Measurements from ENCODE around the gene PATJ. TPM values are rescaled to one million over a fixed set of nuclear protein-coding genes. Genes with fewer than 3 reads are reported as not detected.

Gene PATJ
- total and polyA plus RNA-seq, 2 experiments from 2014 or later: 35.3 to 68.4 TPM

DNA sequence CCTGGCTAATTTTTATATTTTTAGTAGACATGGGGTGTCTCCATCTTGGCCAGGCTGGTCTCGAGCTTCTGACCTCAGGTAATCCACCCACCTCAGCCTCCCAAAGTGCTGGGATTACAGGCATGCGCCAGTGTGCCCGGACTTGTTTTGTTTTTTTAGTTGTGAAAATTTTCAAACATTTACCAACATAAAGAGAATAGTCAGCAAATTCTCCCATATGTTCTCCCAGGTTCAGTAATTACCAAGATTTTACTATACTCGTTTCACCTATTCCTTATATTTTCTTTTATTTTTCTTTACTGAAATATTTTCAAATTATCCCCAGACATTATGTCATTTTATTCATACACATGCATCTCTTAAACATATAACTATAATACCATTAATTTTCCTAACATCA lies 234.3 kb downstream of the PATJ start:
- Mint-ChIP-seq H3K4me1 (peaks cover 23% of the 10 kb centered on the region), H3K27me3 (ENCODE audit: insufficient read depth, low read depth, poor library complexity) (no peaks in the 10 kb centered on the region), H3K4me3 (no peak overlapping the region), H3K27ac (no peak overlapping the region), H3K9me3 (no peaks in the 10 kb centered on the region), H3K36me3 (ENCODE audit: low read depth) (no peaks in the 10 kb centered on the region)
- H3K27ac ChIP-seq (ENCODE audit: low read depth): no peak overlapping the region
- no peaks in the 10 kb centered on the region for H3K79me2 ChIP-seq (replicated peaks; ENCODE audit: insufficient read depth)
- DNase-seq (ENCODE audit: low spot score): no peak
- H3K9me2 ChIP-seq (ENCODE audit: insufficient read depth): no peaks in the 10 kb centered on the region
- no peaks in the 10 kb centered on the region for H3K36me3 ChIP-seq (ENCODE audit: insufficient read depth)
- H2AFZ ChIP-seq: no peak overlapping the region
- H3K4me1 ChIP-seq (ENCODE audit: insufficient read depth): peaks cover 12% of the 10 kb centered on the region; the same call in 1 of the 2 replicates
- H3K27me3 ChIP-seq (ENCODE audit: insufficient read depth): no peaks in the 10 kb centered on the region
- H3K4me2 ChIP-seq: no peak overlapping the region
- ATAC-seq: no peak
- 0 out of 2 replicates have a peak, but pooled peaks cover 3% of the 10 kb centered on the region for H3F3A ChIP-seq (replicated peaks; ENCODE audit: low read depth)
- TF ChIP-seq ZNF114 (CRISPR knock-in tag; IDR thresholded peaks at IDR 0.05): no peak
- no peak for TF ChIP-seq POLR2AphosphoS5 (IDR thresholded peaks at IDR 0.05; ENCODE audit: low read depth)
- TF ChIP-seq, protein P1, sequence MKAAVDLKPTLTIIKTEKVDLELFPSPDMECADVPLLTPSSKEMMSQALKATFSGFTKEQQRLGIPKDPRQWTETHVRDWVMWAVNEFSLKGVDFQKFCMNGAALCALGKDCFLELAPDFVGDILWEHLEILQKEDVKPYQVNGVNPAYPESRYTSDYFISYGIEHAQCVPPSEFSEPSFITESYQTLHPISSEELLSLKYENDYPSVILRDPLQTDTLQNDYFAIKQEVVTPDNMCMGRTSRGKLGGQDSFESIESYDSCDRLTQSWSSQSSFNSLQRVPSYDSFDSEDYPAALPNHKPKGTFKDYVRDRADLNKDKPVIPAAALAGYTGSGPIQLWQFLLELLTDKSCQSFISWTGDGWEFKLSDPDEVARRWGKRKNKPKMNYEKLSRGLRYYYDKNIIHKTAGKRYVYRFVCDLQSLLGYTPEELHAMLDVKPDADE (IDR thresholded peaks at IDR 0.05): no peak
- TF ChIP-seq JUNB (IDR thresholded peaks at IDR 0.05; ENCODE audit: unreplicated experiment): no peak
- no peak for TF ChIP-seq EZH2 (IDR thresholded peaks at IDR 0.05; ENCODE audit: low read depth, unreplicated experiment)
- no peak for TF ChIP-seq STAT1 (IDR thresholded peaks at IDR 0.05; ENCODE audit: unreplicated experiment)
- TF ChIP-seq, protein P2, sequence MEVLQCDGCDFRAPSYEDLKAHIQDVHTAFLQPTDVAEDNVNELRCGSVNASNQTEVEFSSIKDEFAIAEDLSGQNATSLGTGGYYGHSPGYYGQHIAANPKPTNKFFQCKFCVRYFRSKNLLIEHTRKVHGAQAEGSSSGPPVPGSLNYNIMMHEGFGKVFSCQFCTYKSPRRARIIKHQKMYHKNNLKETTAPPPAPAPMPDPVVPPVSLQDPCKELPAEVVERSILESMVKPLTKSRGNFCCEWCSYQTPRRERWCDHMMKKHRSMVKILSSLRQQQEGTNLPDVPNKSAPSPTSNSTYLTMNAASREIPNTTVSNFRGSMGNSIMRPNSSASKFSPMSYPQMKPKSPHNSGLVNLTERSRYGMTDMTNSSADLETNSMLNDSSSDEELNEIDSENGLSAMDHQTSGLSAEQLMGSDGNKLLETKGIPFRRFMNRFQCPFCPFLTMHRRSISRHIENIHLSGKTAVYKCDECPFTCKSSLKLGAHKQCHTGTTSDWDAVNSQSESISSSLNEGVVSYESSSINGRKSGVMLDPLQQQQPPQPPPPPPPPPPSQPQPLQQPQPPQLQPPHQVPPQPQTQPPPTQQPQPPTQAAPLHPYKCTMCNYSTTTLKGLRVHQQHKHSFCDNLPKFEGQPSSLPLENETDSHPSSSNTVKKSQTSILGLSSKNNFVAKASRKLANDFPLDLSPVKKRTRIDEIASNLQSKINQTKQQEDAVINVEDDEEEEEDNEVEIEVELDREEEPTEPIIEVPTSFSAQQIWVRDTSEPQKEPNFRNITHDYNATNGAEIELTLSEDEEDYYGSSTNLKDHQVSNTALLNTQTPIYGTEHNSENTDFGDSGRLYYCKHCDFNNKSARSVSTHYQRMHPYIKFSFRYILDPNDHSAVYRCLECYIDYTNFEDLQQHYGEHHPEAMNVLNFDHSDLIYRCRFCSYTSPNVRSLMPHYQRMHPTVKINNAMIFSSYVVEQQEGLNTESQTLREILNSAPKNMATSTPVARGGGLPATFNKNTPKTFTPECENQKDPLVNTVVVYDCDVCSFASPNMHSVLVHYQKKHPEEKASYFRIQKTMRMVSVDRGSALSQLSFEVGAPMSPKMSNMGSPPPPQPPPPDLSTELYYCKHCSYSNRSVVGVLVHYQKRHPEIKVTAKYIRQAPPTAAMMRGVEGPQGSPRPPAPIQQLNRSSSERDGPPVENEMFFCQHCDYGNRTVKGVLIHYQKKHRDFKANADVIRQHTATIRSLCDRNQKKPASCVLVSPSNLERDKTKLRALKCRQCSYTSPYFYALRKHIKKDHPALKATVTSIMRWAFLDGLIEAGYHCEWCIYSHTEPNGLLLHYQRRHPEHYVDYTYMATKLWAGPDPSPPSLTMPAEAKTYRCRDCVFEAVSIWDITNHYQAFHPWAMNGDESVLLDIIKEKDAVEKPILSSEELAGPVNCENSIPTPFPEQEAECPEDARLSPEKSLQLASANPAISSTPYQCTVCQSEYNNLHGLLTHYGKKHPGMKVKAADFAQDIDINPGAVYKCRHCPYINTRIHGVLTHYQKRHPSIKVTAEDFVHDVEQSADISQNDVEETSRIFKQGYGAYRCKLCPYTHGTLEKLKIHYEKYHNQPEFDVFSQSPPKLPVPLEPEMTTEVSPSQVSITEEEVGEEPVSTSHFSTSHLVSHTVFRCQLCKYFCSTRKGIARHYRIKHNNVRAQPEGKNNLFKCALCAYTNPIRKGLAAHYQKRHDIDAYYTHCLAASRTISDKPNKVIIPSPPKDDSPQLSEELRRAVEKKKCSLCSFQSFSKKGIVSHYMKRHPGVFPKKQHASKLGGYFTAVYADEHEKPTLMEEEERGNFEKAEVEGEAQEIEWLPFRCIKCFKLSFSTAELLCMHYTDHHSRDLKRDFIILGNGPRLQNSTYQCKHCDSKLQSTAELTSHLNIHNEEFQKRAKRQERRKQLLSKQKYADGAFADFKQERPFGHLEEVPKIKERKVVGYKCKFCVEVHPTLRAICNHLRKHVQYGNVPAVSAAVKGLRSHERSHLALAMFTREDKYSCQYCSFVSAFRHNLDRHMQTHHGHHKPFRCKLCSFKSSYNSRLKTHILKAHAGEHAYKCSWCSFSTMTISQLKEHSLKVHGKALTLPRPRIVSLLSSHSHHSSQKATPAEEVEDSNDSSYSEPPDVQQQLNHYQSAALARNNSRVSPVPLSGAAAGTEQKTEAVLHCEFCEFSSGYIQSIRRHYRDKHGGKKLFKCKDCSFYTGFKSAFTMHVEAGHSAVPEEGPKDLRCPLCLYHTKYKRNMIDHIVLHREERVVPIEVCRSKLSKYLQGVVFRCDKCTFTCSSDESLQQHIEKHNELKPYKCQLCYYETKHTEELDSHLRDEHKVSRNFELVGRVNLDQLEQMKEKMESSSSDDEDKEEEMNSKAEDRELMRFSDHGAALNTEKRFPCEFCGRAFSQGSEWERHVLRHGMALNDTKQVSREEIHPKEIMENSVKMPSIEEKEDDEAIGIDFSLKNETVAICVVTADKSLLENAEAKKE (CRISPR knock-in tag; IDR thresholded peaks at IDR 0.05): no peak
- TF ChIP-seq CREB1 (CRISPR knock-in tag; IDR thresholded peaks at IDR 0.05; ENCODE audit: low read depth): no peak
- TF ChIP-seq ZNF331 (CRISPR knock-in tag; IDR thresholded peaks at IDR 0.05; ENCODE audit: low read depth): no peak
- TF ChIP-seq, protein P3, sequence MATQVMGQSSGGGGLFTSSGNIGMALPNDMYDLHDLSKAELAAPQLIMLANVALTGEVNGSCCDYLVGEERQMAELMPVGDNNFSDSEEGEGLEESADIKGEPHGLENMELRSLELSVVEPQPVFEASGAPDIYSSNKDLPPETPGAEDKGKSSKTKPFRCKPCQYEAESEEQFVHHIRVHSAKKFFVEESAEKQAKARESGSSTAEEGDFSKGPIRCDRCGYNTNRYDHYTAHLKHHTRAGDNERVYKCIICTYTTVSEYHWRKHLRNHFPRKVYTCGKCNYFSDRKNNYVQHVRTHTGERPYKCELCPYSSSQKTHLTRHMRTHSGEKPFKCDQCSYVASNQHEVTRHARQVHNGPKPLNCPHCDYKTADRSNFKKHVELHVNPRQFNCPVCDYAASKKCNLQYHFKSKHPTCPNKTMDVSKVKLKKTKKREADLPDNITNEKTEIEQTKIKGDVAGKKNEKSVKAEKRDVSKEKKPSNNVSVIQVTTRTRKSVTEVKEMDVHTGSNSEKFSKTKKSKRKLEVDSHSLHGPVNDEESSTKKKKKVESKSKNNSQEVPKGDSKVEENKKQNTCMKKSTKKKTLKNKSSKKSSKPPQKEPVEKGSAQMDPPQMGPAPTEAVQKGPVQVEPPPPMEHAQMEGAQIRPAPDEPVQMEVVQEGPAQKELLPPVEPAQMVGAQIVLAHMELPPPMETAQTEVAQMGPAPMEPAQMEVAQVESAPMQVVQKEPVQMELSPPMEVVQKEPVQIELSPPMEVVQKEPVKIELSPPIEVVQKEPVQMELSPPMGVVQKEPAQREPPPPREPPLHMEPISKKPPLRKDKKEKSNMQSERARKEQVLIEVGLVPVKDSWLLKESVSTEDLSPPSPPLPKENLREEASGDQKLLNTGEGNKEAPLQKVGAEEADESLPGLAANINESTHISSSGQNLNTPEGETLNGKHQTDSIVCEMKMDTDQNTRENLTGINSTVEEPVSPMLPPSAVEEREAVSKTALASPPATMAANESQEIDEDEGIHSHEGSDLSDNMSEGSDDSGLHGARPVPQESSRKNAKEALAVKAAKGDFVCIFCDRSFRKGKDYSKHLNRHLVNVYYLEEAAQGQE (IDR thresholded peaks at IDR 0.05; ENCODE audit: unreplicated experiment): no peak
- no peak for TF ChIP-seq EZH2phosphoT487 (IDR thresholded peaks at IDR 0.05; ENCODE audit: unreplicated experiment)
- TF ChIP-seq, protein P4, sequence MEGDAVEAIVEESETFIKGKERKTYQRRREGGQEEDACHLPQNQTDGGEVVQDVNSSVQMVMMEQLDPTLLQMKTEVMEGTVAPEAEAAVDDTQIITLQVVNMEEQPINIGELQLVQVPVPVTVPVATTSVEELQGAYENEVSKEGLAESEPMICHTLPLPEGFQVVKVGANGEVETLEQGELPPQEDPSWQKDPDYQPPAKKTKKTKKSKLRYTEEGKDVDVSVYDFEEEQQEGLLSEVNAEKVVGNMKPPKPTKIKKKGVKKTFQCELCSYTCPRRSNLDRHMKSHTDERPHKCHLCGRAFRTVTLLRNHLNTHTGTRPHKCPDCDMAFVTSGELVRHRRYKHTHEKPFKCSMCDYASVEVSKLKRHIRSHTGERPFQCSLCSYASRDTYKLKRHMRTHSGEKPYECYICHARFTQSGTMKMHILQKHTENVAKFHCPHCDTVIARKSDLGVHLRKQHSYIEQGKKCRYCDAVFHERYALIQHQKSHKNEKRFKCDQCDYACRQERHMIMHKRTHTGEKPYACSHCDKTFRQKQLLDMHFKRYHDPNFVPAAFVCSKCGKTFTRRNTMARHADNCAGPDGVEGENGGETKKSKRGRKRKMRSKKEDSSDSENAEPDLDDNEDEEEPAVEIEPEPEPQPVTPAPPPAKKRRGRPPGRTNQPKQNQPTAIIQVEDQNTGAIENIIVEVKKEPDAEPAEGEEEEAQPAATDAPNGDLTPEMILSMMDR (conservative IDR thresholded peaks at IDR 0.05; ENCODE audit: low read depth in 2 of 2): no peak
- no peak for TF ChIP-seq NANOG (IDR thresholded peaks at IDR 0.05; ENCODE audit: borderline replicate concordance)
- no peaks in the 10 kb centered on the region for H4K20me1 ChIP-seq (replicated peaks; ENCODE audit: insufficient read depth)
- no peak overlapping the region for H3K4me3 ChIP-seq
